Naive B cell (primary cell): ENCODE measurements around the gene SMCHD1. TPM values are rescaled to one million over a fixed set of nuclear protein-coding genes. Genes with fewer than 3 reads are reported as not detected.
"Not testable (repeated sequence)": the region's sequence is repeated elsewhere in the genome, so short reads cannot be mapped to it uniquely, and the experiment has no call there.

ENCODE experiments used
- ATAC-seq, 2 donors: fragments of 150-1000 bp; cut with Tn5 transposase; 2 replicates each; pipeline ENCODE4 v1.10.0; 2021; ENCODE audit warnings: low read depth in 2 of 2, mild to moderate bottlenecking in 2 of 2, moderate library complexity in 2 of 2
- DNase-seq: peaks from one replicate; pipeline ENCODE4 v3.0.0; 2022
- H3K27ac Mint-ChIP-seq, 6 donors: one replicate each; pipeline ENCODE4 v1.8.0; 2020 to 2022; ENCODE audit warnings: mild to moderate bottlenecking in 6 of 6, mixed read lengths in 6 of 6, moderate library complexity in 5 of 6, inconsistent platforms in 2 of 6
- H3K27me3 Mint-ChIP-seq, 3 donors: one replicate each; pipeline ENCODE4 v1.8.0; 2021 to 2022; ENCODE audit warnings: mixed read lengths in 3 of 3, mild to moderate bottlenecking in 1 of 3
- H3K36me3 Mint-ChIP-seq, 2 donors: one replicate each; pipeline ENCODE4 v1.8.0; 2020 to 2022; ENCODE audit warnings: mixed read lengths in 2 of 2, inconsistent platforms in 1 of 2, mild to moderate bottlenecking in 1 of 2
- H3K4me1 Mint-ChIP-seq, 3 donors: one replicate each; pipeline ENCODE4 v1.8.0; 2020 to 2022; ENCODE audit warnings: mixed read lengths in 3 of 3, inconsistent platforms in 1 of 3, mild to moderate bottlenecking in 1 of 3, moderate library complexity in 1 of 3
- H3K4me3 Mint-ChIP-seq, 8 donors: one replicate each; pipeline ENCODE4 v1.8.0; 2020 to 2022; ENCODE audit warnings: mild to moderate bottlenecking in 8 of 8, mixed read lengths in 8 of 8, moderate library complexity in 8 of 8, inconsistent platforms in 2 of 8
- H3K9me3 Mint-ChIP-seq, 7 donors: one replicate each; pipeline ENCODE4 v1.8.0; 2020 to 2022; ENCODE audit warnings: mixed read lengths in 7 of 7, mild to moderate bottlenecking in 5 of 7, inconsistent platforms in 2 of 7, moderate library complexity in 1 of 7
- polyA plus RNA-seq, 6 donors: library from polyadenylated mRNA; unstranded; fragments of 300-500 nt; fragmentation: Illumina TruSeq; gene quantifications; one replicate each; pipeline ENCODE4 v1.2.3, GENCODE V29; 2021; ENCODE audit warnings: low read depth in 6 of 6

SMCHD1 gene
- polyA plus RNA-seq, 6 donors from 2014 or later = 46.7 to 94.7 (median 68.9) TPM

DNA sequence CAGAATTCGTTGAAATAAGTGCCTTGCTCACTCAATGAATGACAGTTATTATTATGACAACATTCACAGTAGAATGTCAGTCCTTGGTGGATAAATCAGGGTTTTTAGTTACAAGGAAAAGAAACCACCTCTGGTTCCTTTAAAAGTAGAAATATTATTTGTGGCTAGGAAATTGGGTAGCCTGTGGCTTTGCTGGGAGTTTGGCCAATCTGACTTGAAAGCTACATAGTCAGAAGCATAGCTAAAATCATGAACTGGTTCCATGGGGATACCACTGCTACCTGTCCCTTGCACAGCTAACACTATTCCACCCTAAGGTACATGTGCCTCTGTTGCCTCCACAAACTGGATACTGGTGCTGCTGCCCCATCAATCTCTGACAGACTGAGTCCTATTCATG, 12.8 kb upstream of the SMCHD1 start:
- Mint-ChIP-seq H3K4me3 (peak overlapping the region in 5 of 8 donors; percentile 20 to 61 (median 32)), H3K27ac (peak overlapping the region in 2 of 6 donors; percentile 26 to 95), H3K9me3 (peaks cover 0 to 3% (median 0%) of the 10 kb centered on the region in 7 donors), H3K36me3 (no peaks in the 10 kb centered on the region), H3K4me1 (peaks cover 17 to 36% (median 31%) of the 10 kb centered on the region in 3 donors), H3K27me3 (no peaks in the 10 kb centered on the region)
- DNase-seq = no peak
- ATAC-seq = no peak

DNA sequence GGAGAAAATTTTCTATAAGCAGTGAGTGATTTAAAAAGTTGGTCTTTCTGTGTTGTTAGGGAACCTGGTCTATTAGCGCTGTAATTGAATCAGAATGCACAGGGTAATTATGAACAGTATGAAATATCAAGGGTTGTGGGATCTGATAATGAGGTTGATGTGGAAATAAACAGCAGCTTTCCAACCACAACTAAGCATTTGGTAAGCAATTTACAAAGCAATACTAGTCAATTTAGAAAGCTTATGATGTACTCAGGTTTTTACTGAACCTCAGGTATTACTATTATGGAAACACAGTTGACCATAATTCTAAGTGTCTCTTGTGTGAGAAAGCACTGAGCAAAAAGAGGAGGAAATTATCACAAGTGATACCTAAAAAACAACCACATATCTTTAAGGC, 11.0 kb upstream of the SMCHD1 start:
- H3K4me3 Mint-ChIP-seq = no peak overlapping the region
- no peaks in the 10 kb centered on the region for H3K9me3 Mint-ChIP-seq
- H3K4me1 Mint-ChIP-seq = peaks cover 0 to 19% (median 15%) of the 10 kb centered on the region in 3 donors
- H3K27ac Mint-ChIP-seq = no peak overlapping the region
- no peak for ATAC-seq
- H3K27me3 Mint-ChIP-seq = no peaks in the 10 kb centered on the region
- no peaks in the 10 kb centered on the region for H3K36me3 Mint-ChIP-seq
- DNase-seq = no peak

DNA sequence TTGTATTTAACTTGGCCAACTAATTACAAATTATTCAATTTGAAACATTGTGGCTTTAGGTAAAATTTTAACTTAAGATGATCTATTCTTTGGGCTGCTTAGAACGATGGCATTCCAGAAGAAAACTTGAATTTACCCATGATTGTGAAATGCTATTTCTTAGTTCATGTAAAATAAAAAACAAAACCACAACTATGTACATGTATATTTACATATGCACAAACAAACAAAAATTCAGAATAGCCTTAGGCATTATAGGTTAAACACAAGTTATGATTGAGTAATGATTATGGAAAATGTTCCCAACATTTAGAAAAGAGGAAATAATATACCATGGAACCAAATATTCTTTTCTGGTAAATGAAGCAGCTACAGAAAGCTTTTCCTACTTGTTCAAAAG, 3.5 kb upstream of the SMCHD1 start:
- DNase-seq (no peak), ATAC-seq (no peak)
- no peak overlapping the region for H3K27ac Mint-ChIP-seq
- H3K9me3 Mint-ChIP-seq = no peaks in the 10 kb centered on the region
- H3K4me1 Mint-ChIP-seq = peaks cover 13 to 25% (median 20%) of the 10 kb centered on the region in 3 donors
- H3K36me3 Mint-ChIP-seq = no peaks in the 10 kb centered on the region
- no peak overlapping the region for H3K4me3 Mint-ChIP-seq
- H3K27me3 Mint-ChIP-seq = no peaks in the 10 kb centered on the region

DNA sequence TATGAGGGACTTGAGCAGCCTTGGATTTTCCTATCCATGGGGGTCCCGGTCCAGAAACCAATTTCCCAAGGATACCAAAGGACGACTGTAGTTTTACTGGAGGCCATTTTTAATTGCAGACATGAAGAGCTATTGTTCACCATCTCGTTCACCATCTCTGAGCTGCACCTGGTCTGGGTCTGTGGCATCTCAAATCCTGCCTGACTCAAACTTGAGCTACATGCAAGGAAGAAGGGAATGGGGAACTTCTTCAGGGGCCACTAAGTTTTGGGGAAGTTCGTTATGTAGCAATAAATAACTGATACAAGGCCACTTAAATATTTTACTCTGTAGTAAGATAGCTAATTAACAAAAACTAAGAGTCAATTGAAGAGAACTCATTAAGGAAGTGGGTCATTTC, 2.1 kb upstream of the SMCHD1 start:
- H3K27ac Mint-ChIP-seq = peak overlapping the region; percentile 36 to 99 (median 98)
- no peaks in the 10 kb centered on the region for H3K27me3 Mint-ChIP-seq
- peak overlapping the region in 7 of 8 donors; percentile 26 to 97 (median 96) for H3K4me3 Mint-ChIP-seq
- ATAC-seq = no peak
- H3K4me1 Mint-ChIP-seq = peaks cover 22 to 38% (median 31%) of the 10 kb centered on the region in 3 donors
- peaks cover 0 to 7% of the 10 kb centered on the region in 2 donors for H3K36me3 Mint-ChIP-seq
- no peaks in the 10 kb centered on the region for H3K9me3 Mint-ChIP-seq
- peak; percentile 39 for DNase-seq

DNA sequence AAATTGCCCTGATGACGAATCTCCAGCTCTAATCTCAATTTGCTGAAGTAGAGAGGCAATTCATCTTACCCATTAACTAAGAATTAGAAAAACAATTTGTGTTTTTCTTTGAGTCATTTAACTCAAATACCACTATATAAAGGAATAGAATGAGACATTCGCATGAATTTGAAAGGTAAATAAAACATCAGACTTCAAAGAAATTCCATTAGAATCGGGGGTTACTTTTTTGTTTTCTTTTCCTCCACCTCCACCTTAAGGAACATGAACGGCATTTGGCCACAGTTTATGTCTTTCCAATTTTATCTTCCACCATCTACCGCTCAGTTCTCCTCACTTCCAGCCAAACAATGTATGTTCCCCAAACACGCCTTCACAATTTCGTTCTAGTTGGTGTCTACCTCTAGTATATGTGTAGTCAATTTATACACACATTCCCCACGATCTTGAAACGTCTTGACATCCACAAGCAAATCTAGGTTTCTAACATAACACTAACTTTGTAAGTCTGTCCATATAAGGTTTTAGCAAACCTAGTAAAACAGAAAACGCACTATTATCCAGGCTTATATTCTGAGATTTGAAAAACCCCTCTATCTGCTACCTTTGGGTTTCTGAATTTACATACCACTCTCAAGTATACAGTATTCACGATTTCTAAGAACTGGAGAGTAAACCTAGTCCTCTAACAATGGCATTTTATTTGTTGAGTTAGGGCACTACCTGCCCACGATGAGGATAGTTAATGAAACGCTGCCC, 1.2 kb upstream of the SMCHD1 start:
- ATAC-seq = peak in 1 of 2 donors; percentile 1
- Mint-ChIP-seq H3K9me3 (no peaks in the 10 kb centered on the region), H3K27me3 (no peaks in the 10 kb centered on the region), H3K36me3 (peaks cover 0 to 7% of the 10 kb centered on the region in 2 donors), H3K4me3 (peak overlapping the region; percentile 94 to 99 (median 96)), H3K27ac (peak overlapping the region; percentile 97 to 99 (median 99)), H3K4me1 (peaks cover 25 to 43% (median 37%) of the 10 kb centered on the region in 3 donors)
- no peak for DNase-seq

DNA sequence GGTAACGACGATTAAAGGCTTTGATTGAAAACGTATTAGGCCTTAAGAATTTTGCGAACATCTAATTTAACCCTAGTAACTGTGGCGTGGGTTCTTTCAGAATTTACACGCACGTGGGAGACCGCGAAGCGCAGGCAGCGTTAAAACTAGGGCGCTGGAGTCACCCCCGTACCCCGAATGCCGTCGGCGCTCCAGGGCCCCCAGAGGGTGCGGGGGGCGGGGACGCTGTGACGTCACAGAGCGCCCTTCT, 673 bp upstream of the SMCHD1 start:
- H3K4me3 Mint-ChIP-seq = peak overlapping the region; percentile 94 to 99 (median 96)
- H3K27me3 Mint-ChIP-seq = no peaks in the 10 kb centered on the region
- H3K27ac Mint-ChIP-seq = peak overlapping the region; percentile 97 to 99 (median 99)
- peak; percentile 58 to 65 for ATAC-seq
- DNase-seq = no peak
- H3K36me3 Mint-ChIP-seq = peaks cover 0 to 7% of the 10 kb centered on the region in 2 donors
- no peaks in the 10 kb centered on the region for H3K9me3 Mint-ChIP-seq
- peaks cover 26 to 45% (median 41%) of the 10 kb centered on the region in 3 donors for H3K4me1 Mint-ChIP-seq

DNA sequence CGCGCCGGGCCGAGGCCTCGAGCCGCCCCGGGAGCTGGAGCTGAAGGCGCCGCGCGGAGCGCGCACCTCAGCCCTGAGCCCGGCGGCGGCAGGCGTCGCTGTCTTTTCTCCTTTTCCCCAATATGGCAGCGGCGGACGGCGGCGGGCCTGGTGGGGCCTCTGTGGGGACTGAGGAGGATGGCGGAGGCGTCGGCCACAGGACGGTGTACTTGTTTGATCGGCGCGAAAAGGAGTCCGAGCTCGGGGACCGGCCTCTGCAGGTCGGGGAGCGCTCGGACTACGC, 369 bp downstream of the SMCHD1 start:
- peaks cover 28 to 47% (median 47%) of the 10 kb centered on the region in 3 donors for H3K4me1 Mint-ChIP-seq
- peaks cover 3 to 8% of the 10 kb centered on the region in 2 donors for H3K36me3 Mint-ChIP-seq
- H3K9me3 Mint-ChIP-seq = peaks cover 0 to 2% (median 0%) of the 10 kb centered on the region in 7 donors
- H3K27me3 Mint-ChIP-seq = no peaks in the 10 kb centered on the region
- peak overlapping the region; percentile 88 to 99 (median 96) for H3K27ac Mint-ChIP-seq
- DNase-seq (no peak), ATAC-seq (no peak)
- H3K4me3 Mint-ChIP-seq = peak overlapping the region; percentile 94 to 99 (median 97)

DNA sequence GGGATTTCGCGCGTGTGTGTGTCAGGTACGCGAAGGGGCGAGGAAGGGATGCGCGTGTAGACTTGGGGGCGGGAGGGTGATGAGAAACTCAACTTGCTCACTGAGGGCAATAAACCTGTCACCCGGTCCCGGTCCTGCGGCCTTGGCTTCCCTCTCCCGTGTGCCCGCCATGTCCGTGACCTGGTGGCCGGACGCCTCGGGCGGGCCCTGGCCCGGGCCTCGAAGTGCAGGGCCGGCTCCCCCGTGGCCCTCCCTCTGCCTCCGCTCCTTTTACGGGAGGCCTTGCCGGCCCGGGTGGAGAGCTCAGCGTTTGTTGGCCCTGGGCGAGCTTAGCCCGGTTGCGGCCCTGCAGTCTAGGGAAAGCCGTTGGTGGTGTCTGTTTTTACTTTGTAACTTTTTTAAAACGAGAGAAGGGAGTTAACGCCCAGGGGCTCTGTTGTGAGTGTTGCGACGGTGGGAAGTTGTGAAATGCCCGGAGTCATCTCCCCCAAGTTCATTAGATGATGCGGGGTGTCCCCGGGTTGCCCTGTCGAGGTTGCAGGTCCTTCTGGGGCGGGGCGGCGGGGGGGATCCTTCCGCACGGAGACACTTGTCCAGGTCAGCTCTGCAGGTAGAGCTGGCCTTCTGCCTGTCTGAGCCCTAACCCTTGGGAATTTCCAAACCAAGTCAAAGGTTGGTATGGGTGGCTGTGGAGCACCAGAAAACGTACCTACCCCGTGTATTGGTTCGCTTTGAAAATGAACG, 883 bp downstream of the SMCHD1 start:
- Mint-ChIP-seq H3K4me1 (peaks cover 31 to 53% (median 50%) of the 10 kb centered on the region in 3 donors), H3K36me3 (peaks cover 8 to 10% of the 10 kb centered on the region in 2 donors), H3K4me3 (peak overlapping the region; percentile 94 to 99 (median 97)), H3K27ac (peak overlapping the region; percentile 88 to 99 (median 98)), H3K9me3 (peaks cover 0 to 4% (median 0%) of the 10 kb centered on the region in 7 donors), H3K27me3 (no peaks in the 10 kb centered on the region)
- DNase-seq (peak; percentile 28), ATAC-seq (peak; percentile 2 to 4)

DNA sequence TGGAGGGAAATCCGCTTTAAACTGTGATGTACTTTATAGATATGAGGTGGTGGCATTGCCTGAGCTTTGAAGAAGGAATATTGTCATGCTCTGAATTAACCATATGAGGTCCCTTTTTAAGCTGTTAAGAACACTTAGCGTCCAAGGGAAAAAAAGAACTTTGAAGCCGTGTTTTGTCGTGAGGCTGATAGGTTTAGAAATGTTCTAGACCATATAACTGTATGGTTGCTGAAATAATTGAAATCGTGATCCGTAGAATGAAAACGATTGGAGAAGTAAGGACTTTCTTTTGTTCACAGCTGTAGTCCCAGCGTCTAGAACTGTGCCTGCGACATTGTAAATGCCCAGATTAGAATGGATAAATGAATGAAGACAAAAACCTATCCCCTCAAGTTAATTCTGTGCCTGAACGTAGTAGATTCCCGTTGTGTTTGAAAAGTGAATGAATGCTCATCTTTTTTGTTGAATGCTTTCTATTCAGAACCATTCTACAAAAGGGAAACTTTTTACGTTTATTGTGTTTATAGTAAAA, 1.5 kb downstream of the SMCHD1 start:
- Mint-ChIP-seq H3K4me1 (peaks cover 31 to 57% (median 53%) of the 10 kb centered on the region in 3 donors), H3K36me3 (peaks cover 8 to 10% of the 10 kb centered on the region in 2 donors), H3K4me3 (peak overlapping the region; percentile 94 to 99 (median 97)), H3K9me3 (peaks cover 0 to 4% (median 0%) of the 10 kb centered on the region in 7 donors), H3K27me3 (no peaks in the 10 kb centered on the region), H3K27ac (peak overlapping the region; percentile 88 to 99 (median 98))
- ATAC-seq (no peak), DNase-seq (peak; percentile 22)

DNA sequence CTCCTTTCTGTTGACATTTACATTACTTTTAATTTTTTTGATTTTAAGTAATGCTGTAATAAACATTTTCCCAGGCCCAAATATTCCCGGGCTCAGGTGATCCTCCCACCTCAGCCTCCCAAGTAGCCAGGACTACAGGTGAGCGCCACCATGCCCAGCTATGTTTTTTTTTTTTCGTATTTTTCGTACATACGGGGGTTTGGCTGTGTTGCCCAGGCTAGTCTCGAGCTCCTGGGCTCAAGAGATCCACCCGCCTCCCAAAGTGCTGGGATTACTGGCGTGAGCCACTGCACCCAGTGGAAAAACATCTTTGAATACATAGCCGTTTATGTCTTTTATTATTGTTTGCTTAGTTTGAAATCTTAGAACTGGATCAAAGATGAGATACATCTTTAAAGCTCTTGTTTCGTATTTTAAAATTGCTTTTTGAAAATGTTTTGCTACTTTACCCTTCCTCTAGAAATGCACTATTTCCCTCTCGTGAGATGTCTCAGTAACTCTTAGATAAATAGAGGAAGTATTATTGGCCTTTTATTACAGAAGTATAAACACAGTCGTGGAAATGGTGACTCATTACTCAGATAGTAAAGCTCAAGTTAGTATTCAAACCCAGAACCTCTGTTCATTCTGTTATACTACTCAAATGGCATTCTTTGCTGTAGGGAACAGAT, 2.4 kb downstream of the SMCHD1 start:
- DNase-seq = peak; percentile 44
- peaks cover 8 to 14% of the 10 kb centered on the region in 2 donors for H3K36me3 Mint-ChIP-seq
- peaks cover 35 to 63% (median 61%) of the 10 kb centered on the region in 3 donors for H3K4me1 Mint-ChIP-seq
- H3K9me3 Mint-ChIP-seq = peaks cover 0 to 4% (median 0%) of the 10 kb centered on the region in 7 donors
- ATAC-seq = no peak
- H3K27me3 Mint-ChIP-seq = no peaks in the 10 kb centered on the region
- peak overlapping the region; percentile 44 to 99 (median 93) for H3K27ac Mint-ChIP-seq
- peak overlapping the region; percentile 94 to 99 (median 96) for H3K4me3 Mint-ChIP-seq

DNA sequence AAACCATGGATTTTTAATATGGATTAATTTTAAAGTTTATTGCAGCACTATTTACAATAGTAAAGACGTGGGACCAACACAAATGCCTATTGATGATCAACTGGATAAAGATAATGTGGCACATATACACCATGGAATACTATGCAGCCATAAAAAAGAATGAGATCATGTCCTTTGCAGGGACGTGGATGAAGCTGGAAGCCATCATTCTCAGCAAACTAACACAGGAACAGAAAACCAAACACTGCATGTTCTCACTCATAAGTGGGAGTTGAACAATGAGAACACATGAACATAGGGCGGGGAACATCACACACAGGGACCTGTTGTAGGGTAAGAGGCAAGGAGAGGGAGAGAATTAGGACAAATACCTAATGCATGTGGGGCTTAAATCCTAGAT, 5.3 kb downstream of the SMCHD1 start:
- DNase-seq, H3K27me3 Mint-ChIP-seq, H3K9me3 Mint-ChIP-seq, ATAC-seq: not testable (repeated sequence)
- Mint-ChIP-seq H3K4me1 (peaks cover 48 to 69% (median 68%) of the 10 kb centered on the region in 3 donors), H3K27ac (peak overlapping the region in 3 of 6 donors; percentile 33 to 81 (median 38)), H3K36me3 (peaks cover 8 to 29% of the 10 kb centered on the region in 2 donors), H3K4me3 (peak overlapping the region in 5 of 8 donors; percentile 20 to 66 (median 47))

DNA sequence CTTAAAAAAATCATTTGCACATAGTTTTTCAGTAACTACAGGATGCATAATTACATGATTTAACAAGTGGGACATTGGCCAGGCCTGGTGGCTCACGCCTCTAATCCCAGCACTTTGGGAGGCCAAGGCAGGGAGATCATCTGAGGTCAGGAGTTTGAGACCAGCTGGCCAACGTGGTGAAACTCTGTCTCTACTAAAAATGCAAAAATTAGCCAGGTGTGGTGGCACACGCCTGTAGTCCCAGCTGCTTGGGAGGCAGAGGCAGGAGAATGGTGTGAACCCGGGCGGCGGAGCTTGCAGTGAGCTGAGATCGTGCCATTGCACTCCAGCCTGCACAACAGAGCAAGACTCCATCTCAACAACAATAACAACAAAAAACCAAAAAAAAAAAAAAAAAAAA, 6.8 kb downstream of the SMCHD1 start:
- peak overlapping the region in 3 of 8 donors; percentile 9 to 52 (median 32) for H3K4me3 Mint-ChIP-seq
- not testable (repeated sequence) for ATAC-seq

DNA sequence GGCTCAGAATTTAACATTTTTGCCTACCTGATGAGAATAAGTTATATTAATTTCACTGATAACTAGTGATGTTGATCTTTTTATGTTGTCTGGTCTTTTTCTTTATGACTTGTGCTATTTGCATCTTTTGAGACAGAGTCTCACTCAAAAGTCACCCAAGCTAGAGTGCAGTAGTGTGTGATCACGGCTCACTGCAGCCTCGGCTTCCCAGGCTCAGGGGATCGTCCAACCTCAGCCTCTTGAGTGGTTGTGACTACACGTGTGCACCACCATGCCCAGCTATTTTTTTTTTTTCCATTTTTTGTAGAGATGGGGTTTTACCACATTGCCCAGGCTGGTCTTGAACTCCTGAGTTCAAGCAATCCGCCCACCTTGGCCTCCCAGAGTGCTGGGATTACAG, 7.5 kb downstream of the SMCHD1 start:
- H3K4me1 Mint-ChIP-seq = peaks cover 50 to 68% (median 64%) of the 10 kb centered on the region in 3 donors
- peak; percentile 33 to 48 for ATAC-seq
- peaks cover 0 to 4% (median 0%) of the 10 kb centered on the region in 7 donors for H3K9me3 Mint-ChIP-seq
- peak overlapping the region; percentile 50 to 83 (median 70) for H3K4me3 Mint-ChIP-seq
- H3K27me3 Mint-ChIP-seq = no peaks in the 10 kb centered on the region
- H3K27ac Mint-ChIP-seq = peak overlapping the region in 5 of 6 donors; percentile 79 to 89 (median 81)
- DNase-seq = no peak
- peaks cover 17 to 37% of the 10 kb centered on the region in 2 donors for H3K36me3 Mint-ChIP-seq

More for the DNA sequence above, 6.8 kb downstream of the SMCHD1 start:
- peaks cover 51 to 73% (median 68%) of the 10 kb centered on the region in 3 donors for H3K4me1 Mint-ChIP-seq
- not testable (repeated sequence) for H3K9me3 Mint-ChIP-seq, DNase-seq, H3K27me3 Mint-ChIP-seq, H3K27ac Mint-ChIP-seq
- peaks cover 14 to 40% of the 10 kb centered on the region in 2 donors for H3K36me3 Mint-ChIP-seq
